Testis (tissue), 3 donors: Measurements from ENCODE around the gene GLIS1. TPM values are rescaled to one million over a fixed set of nuclear protein-coding genes. Genes with fewer than 3 reads are reported as not detected.

Source experiments
- DNase-seq: peaks from one replicate; pipeline ENCODE4 v3.0.0-alpha.2; 2019
- H3K27ac ChIP-seq, 2 donors: fragments of 200-600 bp; sonication (generic); one replicate each; pipeline ENCODE4 v1.5.1; 2019
- H3K27me3 ChIP-seq: fragments of 200-600 bp; sonication (generic); one replicate; pipeline ENCODE4 v1.5.1; 2019
- H3K36me3 ChIP-seq: fragments of 200-600 bp; sonication (generic); one replicate; pipeline ENCODE4 v1.5.1; 2017; ENCODE audit warnings: low read depth; ENCODE audit errors: missing control alignments
- H3K4me1 ChIP-seq: fragments of 200-600 bp; sonication (generic); one replicate; pipeline ENCODE4 v1.5.1; 2019
- H3K4me3 ChIP-seq, 2 donors: fragments of 200-600 bp; sonication (generic); one replicate each; pipeline ENCODE4 v1.5.1; 2017 to 2019
- H3K9me3 ChIP-seq: fragments of 200-600 bp; sonication (generic); one replicate; pipeline ENCODE4 v1.5.1; 2017
- POLR2A ChIP-seq: fragments of 450-650 bp; IDR thresholded peaks from one replicate; pipeline ENCODE4 v1.6.1; 2017; ENCODE audit warnings: antibody characterized with exemption, mild to moderate bottlenecking, moderate library complexity
- WGBS, 2 donors: methylation state at CpG; one replicate each; pipeline ENCODE4 v1.1.5; 2018; 5-methylcytosine and 5-hydroxymethylcytosine counted together
- intact Hi-C: fragments of 100-400 bp; cut with DNase I; formaldehyde crosslinking; loops from one replicate; pipeline ENCODE4 v1.15.1; 2023; ENCODE audit warnings: low total_unique reads
- polyA plus RNA-seq: library from polyadenylated mRNA; stranded (reverse); fragments of 350-450 nt; fragmentation: Illumina TruSeq; extraction: RNeasy Lipid Tissue Mini Kit (QIAGEN cat#74804); gene quantifications from one replicate; pipeline ENCODE4 v1.2.3, GENCODE V29; 2014; ENCODE audit warnings: low read depth, low replicate concordance; ENCODE audit not compliant: insufficient read depth
- total RNA-seq, 2 donors: library from RNA; depleted of rRNA; stranded (reverse); fragments of >200 nt; gene quantifications; one replicate each; pipeline ENCODE4 v1.2.3, GENCODE V29; 2016
- TF ChIP-seq, protein P1 (sequence below), 3 experiments: fragments of 450-650 bp in 2 of 3; fragments of 200-600 bp in 1 of 3; sonication (generic) in 1 of 3; IDR thresholded peaks; one replicate each; pipeline ENCODE4 v1.5.1; 2016 to 2019; ENCODE audit warnings: antibody characterized with exemption in 3 of 3, mild to moderate bottlenecking in 2 of 3, moderate library complexity in 1 of 3

GLIS1 gene
- total and polyA plus RNA-seq, 3 donors from 2014 or later, result 2.9 to 6.1 (median 3.8) TPM

- Histone ChIP-seq H3K36me3 (no peaks in the 10 kb centered on the region), H3K27ac (no peak overlapping the region), H3K9me3 (no peaks in the 10 kb centered on the region), H3K4me3 (no peak overlapping the region), H3K4me1 (no peaks in the 10 kb centered on the region), H3K27me3 (no peaks in the 10 kb centered on the region)
- intact Hi-C loops, result no loop called here
- DNase-seq, result no peak
- WGBS, 2 donors, result 86 to 91% methylated on average over 10 to 13 of the region's 13 CpGs
- TF ChIP-seq, protein P1, sequence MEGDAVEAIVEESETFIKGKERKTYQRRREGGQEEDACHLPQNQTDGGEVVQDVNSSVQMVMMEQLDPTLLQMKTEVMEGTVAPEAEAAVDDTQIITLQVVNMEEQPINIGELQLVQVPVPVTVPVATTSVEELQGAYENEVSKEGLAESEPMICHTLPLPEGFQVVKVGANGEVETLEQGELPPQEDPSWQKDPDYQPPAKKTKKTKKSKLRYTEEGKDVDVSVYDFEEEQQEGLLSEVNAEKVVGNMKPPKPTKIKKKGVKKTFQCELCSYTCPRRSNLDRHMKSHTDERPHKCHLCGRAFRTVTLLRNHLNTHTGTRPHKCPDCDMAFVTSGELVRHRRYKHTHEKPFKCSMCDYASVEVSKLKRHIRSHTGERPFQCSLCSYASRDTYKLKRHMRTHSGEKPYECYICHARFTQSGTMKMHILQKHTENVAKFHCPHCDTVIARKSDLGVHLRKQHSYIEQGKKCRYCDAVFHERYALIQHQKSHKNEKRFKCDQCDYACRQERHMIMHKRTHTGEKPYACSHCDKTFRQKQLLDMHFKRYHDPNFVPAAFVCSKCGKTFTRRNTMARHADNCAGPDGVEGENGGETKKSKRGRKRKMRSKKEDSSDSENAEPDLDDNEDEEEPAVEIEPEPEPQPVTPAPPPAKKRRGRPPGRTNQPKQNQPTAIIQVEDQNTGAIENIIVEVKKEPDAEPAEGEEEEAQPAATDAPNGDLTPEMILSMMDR (IDR thresholded peaks at IDR 0.05), result no peak
- no peak for TF ChIP-seq POLR2A
Observed at GRCh38 chr1:53509775-53510174, 229.2 kb downstream of the GLIS1 start.

- Histone ChIP-seq H3K9me3 (no peaks in the 10 kb centered on the region), H3K4me3 (no peak overlapping the region), H3K4me1 (no peaks in the 10 kb centered on the region), H3K27ac (no peak overlapping the region), H3K36me3 (no peaks in the 10 kb centered on the region), H3K27me3 (no peaks in the 10 kb centered on the region)
- 67 to 79% methylated on average over 7 to 21 of the region's 23 CpGs for WGBS, 2 donors
- intact Hi-C loops, result no loop called here
- TF ChIP-seq, protein P1 (IDR thresholded peaks at IDR 0.05), result no peak
- no peak for TF ChIP-seq POLR2A
- no peak for DNase-seq
Observed at GRCh38 chr1:53508991-53509666, 229.8 kb downstream of the GLIS1 start.

DNA sequence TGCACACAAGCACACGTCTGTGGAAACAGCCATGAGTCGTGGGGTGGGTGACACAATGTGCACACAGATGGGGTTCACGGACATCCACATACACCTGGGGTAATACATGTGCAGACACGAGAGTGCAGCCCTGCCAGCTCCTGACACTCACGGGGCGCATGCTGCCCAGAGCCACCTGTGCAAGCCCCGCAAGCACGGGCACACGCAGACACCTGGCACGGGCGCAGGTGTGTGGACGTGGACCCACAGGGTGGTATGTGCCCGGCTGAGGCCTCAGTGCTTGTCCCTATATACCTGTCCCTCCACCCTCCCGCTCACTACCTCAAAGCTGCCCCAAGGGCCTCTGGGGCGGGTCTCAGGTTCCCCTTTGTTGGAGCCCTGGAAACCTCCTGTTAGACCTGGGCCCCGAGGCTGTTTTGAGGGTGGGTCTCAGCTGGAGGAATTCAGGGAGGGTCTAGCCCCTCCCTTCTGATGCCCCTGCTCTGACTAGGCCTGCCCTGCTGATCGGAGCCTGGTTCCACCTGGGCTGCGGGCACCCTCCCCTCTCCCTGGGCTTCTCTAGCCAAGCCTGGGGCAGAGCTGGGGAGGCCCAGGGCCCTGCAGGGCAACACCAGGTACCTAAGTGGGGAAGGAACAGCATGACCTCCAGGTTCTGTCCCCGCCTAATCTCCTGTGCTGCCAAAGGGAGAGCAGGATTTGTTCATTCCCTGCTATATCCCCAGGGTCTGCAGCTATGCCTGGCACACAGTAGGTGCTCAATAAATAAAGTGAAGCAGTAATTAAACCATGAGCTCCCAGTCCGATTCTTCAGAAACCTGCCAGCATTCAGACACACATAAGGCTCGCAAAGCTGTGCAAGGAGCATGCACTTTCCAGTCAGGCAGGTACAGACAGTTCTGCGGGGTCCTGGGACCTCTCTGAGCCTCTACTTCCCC is 230.6 kb downstream of the GLIS1 start:
- no peak for DNase-seq
- TF ChIP-seq, protein P1 (IDR thresholded peaks at IDR 0.05), result no peak
- TF ChIP-seq POLR2A, result no peak
- H3K4me1 ChIP-seq, result no peaks in the 10 kb centered on the region
- no peak overlapping the region for H3K4me3 ChIP-seq
- no peaks in the 10 kb centered on the region for H3K27me3 ChIP-seq
- no peaks in the 10 kb centered on the region for H3K9me3 ChIP-seq
- intact Hi-C loops, result no loop called here
- no peak overlapping the region for H3K27ac ChIP-seq
- H3K36me3 ChIP-seq, result no peaks in the 10 kb centered on the region
- 83 to 96% methylated on average over 2 to 22 of the region's 22 CpGs for WGBS, 2 donors

- Histone ChIP-seq H3K9me3 (no peaks in the 10 kb centered on the region), H3K4me1 (no peaks in the 10 kb centered on the region), H3K4me3 (no peak overlapping the region), H3K27ac (no peak overlapping the region), H3K36me3 (no peaks in the 10 kb centered on the region), H3K27me3 (no peaks in the 10 kb centered on the region)
- no peak for DNase-seq
- intact Hi-C loops, result no loop called here
- 91 to 94% methylated on average over 6 to 13 of the region's 13 CpGs for WGBS, 2 donors
- TF ChIP-seq, protein P1 (IDR thresholded peaks at IDR 0.05), result no peak
- no peak for TF ChIP-seq POLR2A
Observed at GRCh38 chr1:53507116-53507820, 231.7 kb downstream of the GLIS1 start.
